GM03348 (cell line): ENCODE results near the gene MELK.
A peak's percentile ranks its signal among the peaks of the same experiment; 100 is the strongest.
"Not testable (repeated sequence)": the region's sequence is repeated elsewhere in the genome, so short reads cannot be mapped to it uniquely, and the experiment has no call there.

Experiments used
- DNase-seq: peaks from one replicate; pipeline ENCODE4 v3.0.0; 2012; ENCODE audit warnings: low spot score

Gene MELK

DNA sequence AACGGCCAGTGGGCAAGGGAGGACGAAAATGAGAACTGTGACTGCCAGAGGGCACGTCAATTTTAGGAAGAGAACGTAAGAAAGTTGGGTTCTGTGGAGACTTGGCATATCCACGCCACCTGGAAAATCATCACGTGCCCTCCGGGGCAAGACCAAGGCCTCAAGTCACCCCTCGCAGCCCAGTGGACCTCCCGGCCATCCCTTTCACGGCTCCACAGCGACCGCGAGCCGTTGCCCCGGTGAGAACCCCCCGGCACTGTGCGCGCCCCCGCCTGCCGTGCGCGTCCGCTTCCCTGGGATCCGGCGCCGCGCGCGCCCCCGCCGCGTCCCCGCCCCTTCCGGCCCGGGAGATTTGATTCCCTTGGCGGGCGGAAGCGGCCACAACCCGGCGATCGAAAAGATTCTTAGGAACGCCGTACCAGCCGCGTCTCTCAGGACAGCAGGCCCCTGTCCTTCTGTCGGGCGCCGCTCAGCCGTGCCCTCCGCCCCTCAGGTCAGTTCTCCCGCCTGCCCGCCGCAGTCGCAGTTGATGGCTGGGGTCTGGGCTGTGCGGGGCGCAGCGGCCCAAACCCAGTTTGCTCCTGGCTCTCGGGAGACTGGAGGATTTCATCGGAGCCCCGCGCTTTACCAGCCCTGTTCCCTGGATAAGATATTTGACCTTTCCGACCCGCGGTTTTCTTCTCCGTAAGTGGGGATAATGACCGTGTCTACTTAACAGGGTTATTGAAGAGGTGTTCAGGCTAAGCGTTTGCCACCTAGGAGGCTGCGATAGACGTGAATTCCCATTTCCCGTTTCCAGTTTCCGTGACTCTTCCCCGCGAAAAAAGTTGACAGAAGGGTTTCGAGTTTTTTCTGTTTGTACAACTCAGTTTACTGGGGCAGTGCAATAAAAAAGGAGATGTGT lies at the start of gene MELK:
TSS of gene MELK (plus strand) at position 381 of the 904 bp plus-strand sequence. CDS start 8,787 bp downstream, outside the sequence.
- peak; percentile 99 for DNase-seq

DNA sequence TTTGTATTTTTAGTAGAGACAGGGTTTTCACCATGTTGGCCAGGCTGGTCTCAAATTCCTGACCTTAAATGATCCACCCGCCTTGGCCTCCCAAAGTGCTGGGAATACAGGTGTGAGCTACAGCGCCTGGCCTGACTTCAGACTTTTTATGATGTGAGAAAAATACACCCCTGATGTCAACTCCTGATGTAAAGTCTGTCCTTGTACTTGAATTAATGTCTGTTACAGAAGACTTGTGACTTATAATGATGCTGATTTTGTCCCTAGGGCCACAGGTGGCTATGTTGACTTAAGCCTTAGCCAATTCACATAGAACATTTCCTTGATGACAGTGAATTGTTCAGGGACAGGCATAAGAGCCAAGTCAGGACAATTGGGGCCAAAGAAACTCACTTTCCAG lies 42.5 kb upstream of the MELK start:
- no peak for DNase-seq

- DNase-seq: no peak
Measured at GRCh38 chr9:36532353-36532752, 40.3 kb upstream of the MELK start.

GRCh38 chr9:36533726-36534125 lies 39.0 kb upstream of the MELK start:
- DNase-seq: not testable (repeated sequence)

GRCh38 chr9:36535107-36535506 lies 37.6 kb upstream of the MELK start:
- no peak for DNase-seq

DNA sequence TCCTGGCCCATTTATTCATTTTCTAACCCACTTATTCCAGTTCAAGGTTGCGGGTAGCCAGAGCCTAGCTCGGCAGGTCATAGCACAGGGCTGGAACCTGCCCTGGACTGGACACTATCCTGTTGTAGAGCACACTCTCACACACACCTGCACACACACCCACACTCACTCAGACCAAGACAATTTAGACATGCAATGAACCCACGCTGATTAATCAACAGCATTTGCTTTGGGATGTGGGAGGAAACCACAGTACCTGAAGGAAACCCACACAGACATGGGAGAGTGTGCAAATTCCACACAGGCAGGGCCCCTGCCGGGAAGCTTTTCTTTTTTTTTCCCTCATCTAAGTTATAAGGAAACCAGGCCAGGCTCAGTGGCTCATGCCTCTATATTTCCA lies 34.8 kb upstream of the MELK start:
- no peak for DNase-seq

DNA sequence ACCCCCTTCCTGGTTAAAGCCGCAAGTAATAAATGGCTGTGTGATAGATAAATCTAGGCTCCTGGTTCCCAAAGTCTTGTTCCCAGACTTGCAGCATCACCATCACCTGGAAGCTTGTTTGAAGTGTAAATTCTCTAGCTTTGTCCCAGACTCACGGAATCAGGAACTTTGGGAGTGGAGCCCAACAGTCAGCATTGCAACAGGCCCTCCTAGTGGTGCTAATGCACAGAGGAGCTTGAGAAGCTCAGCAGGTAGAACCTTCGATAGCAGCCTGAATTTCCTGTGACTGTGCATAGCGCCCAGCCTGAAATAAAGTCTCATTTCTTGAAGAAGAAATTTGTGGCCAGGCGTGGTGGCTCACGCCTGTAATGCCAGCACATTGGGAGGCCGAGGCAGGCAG lies 30.3 kb upstream of the MELK start:
- no peak for DNase-seq

- DNase-seq: peak; percentile 69
Measured at GRCh38 chr9:36543916-36544315, 28.8 kb upstream of the MELK start.

DNA sequence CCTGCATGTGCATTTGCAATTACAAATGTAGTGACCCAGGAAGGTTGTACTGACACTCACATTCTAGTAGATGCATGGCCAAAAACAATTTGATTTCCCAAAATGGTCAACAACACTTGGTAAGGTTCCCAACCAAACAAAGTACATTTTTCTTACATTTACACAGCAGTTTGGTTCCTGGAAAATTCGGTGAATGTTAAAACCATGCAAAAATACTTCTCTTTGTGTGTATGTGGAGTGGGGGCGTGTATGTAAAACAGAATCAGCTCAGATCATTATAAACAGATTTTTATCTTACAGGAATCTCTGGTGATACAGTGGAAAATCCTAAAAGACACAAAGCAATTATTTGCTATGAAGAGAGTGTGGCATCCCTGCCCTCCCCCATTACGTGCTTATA lies 25.1 kb upstream of the MELK start:
- no peak for DNase-seq

- no peak for DNase-seq
Measured at GRCh38 chr9:36548454-36548853, 24.2 kb upstream of the MELK start.

DNA sequence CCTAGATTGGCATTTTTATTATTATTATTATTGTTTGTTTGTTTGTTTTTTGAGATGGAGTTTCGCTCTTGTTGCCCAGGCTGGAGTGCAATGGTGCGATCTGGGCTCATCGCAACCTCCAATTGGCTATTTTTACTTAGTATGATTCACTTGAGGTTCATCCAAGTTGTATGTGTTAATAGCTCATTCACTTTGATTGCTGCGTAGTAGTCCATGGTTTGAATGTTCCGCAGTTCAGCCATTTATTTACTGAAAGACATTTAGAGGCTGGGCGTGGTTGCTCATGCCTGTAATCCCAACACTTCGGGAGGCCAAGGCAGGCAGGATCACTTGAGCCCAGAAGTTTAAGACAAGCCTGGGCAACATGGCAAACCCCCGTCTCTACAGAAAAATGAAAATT lies 22.6 kb upstream of the MELK start:
- DNase-seq: no peak

- not testable (repeated sequence) for DNase-seq
Measured at GRCh38 chr9:36550631-36551098, 22.0 kb upstream of the MELK start.

DNA sequence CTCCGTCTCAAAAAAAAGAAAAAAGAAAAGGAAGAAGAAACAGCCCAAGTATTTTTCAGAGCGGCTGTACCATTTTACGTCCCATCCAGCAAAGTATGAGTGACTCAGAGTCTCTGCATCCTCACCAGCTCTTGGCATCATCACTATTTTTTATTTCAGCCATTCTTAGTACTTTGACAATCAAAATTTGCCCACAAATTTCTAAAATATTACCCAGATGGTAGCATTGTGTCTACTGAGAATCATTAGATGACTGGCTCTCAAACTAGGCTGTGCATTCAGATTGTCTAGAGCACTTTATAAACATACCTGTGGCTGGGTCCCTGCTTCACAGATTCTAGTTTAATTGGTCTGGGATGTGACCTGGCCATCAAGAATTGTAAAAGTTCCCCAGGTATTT lies 21.6 kb upstream of the MELK start:
- peak; percentile 28 for DNase-seq

GRCh38 chr9:36551910-36552309 lies 20.8 kb upstream of the MELK start:
- DNase-seq: no peak

DNA sequence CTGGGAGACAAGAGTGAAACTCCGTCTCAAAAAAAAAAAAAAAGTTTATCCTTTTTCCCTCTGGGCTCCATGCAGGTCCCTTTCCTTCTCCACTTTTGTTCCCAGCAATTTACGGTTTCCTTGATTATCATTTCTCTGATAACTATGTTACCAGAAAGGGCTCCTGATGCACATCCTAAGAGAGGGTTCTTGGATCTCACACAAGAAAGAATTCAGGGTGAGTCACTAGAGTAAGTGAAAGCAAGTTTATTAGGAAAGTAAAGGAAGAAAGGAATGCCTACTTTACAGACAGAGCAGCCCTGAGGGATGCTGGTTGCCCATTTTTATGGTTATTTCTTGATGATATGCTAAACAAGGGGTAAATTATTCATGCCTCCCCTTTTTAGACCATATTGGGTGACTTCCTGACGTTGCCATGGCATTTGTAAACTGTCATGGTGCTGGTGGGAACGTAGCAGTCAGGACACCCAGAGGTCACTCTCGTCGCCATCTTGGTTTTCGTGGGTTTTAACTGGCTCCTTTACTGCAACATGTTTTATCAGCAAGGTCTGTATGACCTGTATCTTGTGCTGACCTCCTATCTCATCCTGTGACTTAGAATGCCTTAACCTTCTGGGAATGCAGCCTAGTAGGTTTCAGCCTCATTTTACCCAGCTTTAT lies 13.5 kb upstream of the MELK start:
- DNase-seq: peak; percentile 37

- peak; percentile 41 for DNase-seq
Measured at GRCh38 chr9:36560771-36561170, 11.9 kb upstream of the MELK start.

DNA sequence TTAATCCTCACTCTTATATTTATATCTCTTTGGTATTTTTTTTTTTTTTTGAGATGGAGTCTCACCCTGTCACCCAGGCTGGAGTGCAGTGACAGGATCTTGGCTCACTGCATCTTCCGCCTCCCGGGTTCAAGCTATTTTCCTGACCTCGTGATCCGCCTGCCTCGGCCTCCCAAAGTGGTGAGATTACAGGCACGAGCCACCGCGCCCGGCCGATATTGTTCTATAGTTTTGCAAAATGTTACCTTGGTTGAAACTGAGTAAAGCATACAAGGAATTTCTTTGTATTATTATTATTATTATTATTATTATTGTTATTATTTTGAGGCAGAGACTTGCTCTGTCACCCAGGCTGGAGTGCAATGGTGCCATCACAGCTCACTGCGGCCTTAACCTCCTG lies 9.9 kb upstream of the MELK start:
- DNase-seq: not testable (repeated sequence)

- peak; percentile 73 for DNase-seq
Measured at GRCh38 chr9:36566813-36567221, 5.9 kb upstream of the MELK start.

GRCh38 chr9:36568681-36569080 lies 4.0 kb upstream of the MELK start:
- DNase-seq: not testable (repeated sequence)

DNA sequence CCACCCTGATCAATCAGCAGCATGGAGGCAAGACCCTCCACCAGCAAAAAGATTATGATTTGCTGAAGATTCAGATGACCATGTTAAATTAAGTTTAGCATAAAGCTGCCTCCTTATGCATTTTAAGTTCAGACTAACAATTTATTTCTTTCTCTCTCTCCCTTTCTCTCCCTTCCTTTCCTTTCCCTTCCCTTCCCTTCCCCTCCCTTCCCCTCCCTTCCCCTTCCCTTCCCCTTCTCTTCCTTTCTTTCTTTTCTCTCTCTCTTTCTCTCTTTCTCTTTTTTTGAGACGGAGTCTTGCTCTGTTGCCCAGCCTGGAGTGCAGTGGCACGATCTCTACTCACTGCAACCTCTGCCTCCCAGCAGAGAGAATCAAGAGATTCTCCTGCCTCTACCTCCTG lies 1.4 kb upstream of the MELK start:
- no peak for DNase-seq

- not testable (repeated sequence) for DNase-seq
Measured at GRCh38 chr9:36574045-36574444, 1.4 kb downstream of the MELK start.

- peak; percentile 33 for DNase-seq
Measured at GRCh38 chr9:36575411-36575882, 2.8 kb downstream of the MELK start.

DNA sequence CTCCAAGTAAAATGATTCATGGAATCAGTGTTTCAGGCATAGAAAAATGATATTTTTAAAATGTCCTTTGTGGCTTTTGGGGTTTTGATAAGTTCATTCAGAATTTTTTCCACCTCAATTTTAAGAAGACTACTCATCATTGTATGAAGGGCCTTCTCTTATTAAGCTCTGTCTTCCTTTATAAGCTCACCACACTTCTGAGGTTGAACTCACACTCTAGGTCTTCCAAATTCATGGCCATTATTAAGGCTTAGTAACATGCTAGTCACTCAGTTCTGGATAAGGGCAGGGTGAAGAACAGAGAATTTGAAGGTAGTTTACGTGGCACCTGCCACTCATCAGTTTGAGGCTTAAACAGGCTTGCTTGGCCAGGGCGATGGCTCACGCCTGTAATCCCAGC lies 4.2 kb downstream of the MELK start:
- no peak for DNase-seq
